ENCODE results near the gene NOXA1. TPM values are rescaled to one million over a fixed set of nuclear protein-coding genes. Genes with fewer than 3 reads are reported as not detected.

The NOXA1 gene
- total and polyA plus RNA-seq, 9 of the 15 experiments (the other 6 are each of a cell fraction or from before 2014, with no cell fraction given): 0.07 to 1.2 (median 0.20) TPM; not detected in 4

- TF ChIP-seq ATF6 (CRISPR knock-in tag; IDR thresholded peaks at IDR 0.05) (no peak), ZNF589 (CRISPR knock-in tag; IDR thresholded peaks at IDR 0.05; ENCODE audit: low read depth) (0 out of 2 replicates have a peak, but pooled peaks have one; percentile 34), ZBTB7A (IDR thresholded peaks at IDR 0.05; ENCODE audit: borderline replicate concordance, control insufficient read depth, low read depth, low read length) (peak; percentile 56; the same call in 1 of the 2 replicates), POU5F1 (IDR thresholded peaks at IDR 0.05; ENCODE audit: borderline replicate concordance, low read depth, low read length, partially characterized antibody) (no peak), JUND (IDR thresholded peaks at IDR 0.05; ENCODE audit: borderline replicate concordance, low read depth, low read length) (peak; percentile 86), JUND (tag; IDR thresholded peaks at IDR 0.05; ENCODE audit: borderline replicate concordance, low read depth, low read length) (peak; percentile 59; the same call in 1 of the 3 replicates), DNMT1 (IDR thresholded peaks at IDR 0.05) (no peak), PPARD (CRISPR knock-in tag; IDR thresholded peaks at IDR 0.05) (no peak), GATA2 (CRISPR knock-in tag; IDR thresholded peaks at IDR 0.05) (no peak), RNF2 (IDR thresholded peaks at IDR 0.05) (no peak), RBM34 (IDR thresholded peaks at IDR 0.05; ENCODE audit: borderline replicate concordance, insufficient read depth, low read length) (no peak), ARID2 (IDR thresholded peaks at IDR 0.05) (no peak), TEAD1 (CRISPR knock-in tag; IDR thresholded peaks at IDR 0.05) (0 out of 4 replicates have a peak, but pooled peaks of 1 of the 2 experiments have one; percentile 3), ZBTB1 (CRISPR knock-in tag; IDR thresholded peaks at IDR 0.05; ENCODE audit: borderline replicate concordance, low read depth) (no peak), TCF15 (CRISPR knock-in tag; IDR thresholded peaks at IDR 0.05) (no peak), CEBPZ (IDR thresholded peaks at IDR 0.05; ENCODE audit: borderline replicate concordance, low read depth, low read length) (no peak), JUN (IDR thresholded peaks at IDR 0.05; ENCODE audit: borderline replicate concordance, low read depth, low read length) (0 out of 2 replicates have a peak, but pooled peaks have one; percentile 47), JUN (CRISPR knock-in tag; IDR thresholded peaks at IDR 0.05; ENCODE audit: borderline replicate concordance) (no peak), ATF4 (CRISPR knock-in tag; IDR thresholded peaks at IDR 0.05) (no peak), NFE2L1 (tag; IDR thresholded peaks at IDR 0.05; ENCODE audit: borderline replicate concordance, low read depth) (no peak), ZNF146 (CRISPR knock-in tag; IDR thresholded peaks at IDR 0.05; ENCODE audit: unreplicated experiment) (no peak)
Observed at GRCh38 chr9:137423514-137424291, 510 bp downstream of the NOXA1 start (continued).
